MV-4-11 (cell line): Measurements from ENCODE around the gene TMEM145.
A peak's percentile ranks its signal among the peaks of the same experiment; 100 is the strongest.
"Not testable (repeated sequence)": the region's sequence is repeated elsewhere in the genome, so short reads cannot be mapped to it uniquely, and the experiment has no call there.

Source experiments
- DNase-seq: peaks from one replicate; lab custom pipeline; 2025; lab: John Stamatoyannopoulos, UW

The TMEM145 gene

DNA sequence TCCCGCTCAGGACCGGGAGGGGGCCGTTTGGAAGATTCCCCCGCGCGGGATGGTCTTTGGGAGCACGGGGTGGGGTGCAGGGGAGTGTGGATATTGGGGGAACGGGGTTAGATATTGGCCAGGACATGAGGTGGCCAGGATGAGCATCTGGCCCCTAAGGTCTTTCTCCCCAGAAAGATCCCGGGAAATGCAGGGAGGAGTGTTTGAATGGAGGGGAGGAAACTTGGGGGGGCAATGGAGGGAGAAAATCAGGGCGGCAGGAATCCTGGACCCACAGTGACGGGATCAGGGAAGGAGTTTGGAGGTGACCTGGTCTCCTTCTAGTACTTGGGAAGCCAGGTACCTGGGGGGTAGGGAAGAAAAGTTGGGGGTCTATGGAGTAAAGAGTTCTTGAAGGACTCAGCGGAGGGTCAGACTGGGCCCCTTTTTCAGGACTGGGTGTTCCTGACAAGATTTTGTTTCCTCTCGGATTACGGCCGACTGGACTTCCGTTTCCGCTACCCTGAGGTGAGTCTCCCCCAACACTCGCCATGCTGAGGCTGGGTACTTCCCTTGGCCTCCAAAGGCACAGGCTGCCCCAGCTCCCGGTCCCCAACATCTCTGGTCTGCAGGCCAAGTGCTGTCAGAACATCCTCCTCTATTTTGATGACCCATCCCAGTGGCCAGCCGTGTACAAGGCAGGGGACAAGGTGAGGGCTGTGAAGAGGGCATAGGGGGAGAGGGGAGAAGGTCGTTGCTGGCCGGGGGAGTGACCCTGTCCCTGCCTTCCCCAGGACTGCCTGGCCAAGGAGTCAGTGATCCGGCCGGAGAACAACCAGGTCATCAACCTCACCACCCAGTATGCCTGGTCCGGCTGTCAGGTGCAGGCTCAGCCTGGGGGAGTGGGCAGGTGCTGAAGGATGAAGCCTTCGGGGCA is 989 bp downstream of the TMEM145 start:
- DNase-seq: no peak

GRCh38 chr19:42315024-42315423 is 1.9 kb downstream of the TMEM145 start:
- no peak for DNase-seq

DNA sequence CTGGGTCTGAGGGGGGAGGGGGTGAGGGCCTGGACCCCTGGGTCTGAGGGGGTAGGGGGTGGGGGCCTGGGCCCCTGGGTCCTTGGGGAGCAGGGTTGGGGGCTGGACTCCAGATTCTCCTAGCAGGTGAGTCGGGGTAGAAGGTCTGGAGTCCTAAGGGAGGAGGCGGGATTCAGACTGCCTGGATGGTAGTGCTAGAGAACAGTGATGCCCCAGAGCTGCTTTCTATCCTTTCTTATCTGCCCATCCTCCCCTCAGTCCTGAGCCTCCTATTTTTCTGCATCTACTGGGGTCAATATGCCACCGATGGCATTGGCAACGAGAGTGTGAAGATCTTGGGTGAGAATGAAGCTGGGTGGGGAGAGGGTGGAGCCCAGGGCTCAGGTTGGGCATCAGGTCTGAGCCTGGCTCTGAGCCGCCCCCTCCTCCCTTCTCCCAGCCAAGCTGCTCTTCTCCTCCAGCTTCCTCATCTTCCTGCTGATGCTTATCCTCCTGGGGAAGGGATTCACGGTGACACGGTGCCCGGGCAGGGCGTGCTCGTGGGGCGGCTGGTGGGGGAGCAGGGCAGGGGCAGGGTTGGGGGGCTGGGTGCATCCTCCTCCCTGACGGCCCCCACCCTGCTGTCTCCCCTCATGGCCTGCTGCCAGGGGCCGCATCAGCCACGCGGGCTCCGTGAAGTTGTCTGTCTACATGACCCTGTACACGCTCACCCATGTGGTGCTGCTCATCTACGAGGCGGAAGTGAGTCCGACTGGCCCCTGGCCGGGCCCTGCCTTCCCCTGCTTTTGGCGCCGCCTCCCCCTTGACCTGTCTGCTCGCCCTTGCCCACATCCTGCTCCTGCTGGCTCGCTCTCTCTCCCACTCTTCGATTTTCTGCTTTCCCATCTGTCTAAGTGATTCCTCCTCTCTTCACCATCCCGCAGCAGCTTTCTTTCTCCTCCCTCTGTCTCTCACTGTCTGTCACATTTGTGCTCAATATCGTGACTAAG is 3.4 kb downstream of the TMEM145 start:
- peak; percentile 83 for DNase-seq

- no peak for DNase-seq
Measured at GRCh38 chr19:42317535-42317934, 4.4 kb downstream of the TMEM145 start.

- DNase-seq: no peak
Measured at GRCh38 chr19:42322305-42322704, 9.2 kb downstream of the TMEM145 start.

GRCh38 chr19:42323473-42323851 is 10.4 kb downstream of the TMEM145 start:
- no peak for DNase-seq

- DNase-seq: no peak
Measured at GRCh38 chr19:42323852-42324654, 10.9 kb downstream of the TMEM145 start.

DNA sequence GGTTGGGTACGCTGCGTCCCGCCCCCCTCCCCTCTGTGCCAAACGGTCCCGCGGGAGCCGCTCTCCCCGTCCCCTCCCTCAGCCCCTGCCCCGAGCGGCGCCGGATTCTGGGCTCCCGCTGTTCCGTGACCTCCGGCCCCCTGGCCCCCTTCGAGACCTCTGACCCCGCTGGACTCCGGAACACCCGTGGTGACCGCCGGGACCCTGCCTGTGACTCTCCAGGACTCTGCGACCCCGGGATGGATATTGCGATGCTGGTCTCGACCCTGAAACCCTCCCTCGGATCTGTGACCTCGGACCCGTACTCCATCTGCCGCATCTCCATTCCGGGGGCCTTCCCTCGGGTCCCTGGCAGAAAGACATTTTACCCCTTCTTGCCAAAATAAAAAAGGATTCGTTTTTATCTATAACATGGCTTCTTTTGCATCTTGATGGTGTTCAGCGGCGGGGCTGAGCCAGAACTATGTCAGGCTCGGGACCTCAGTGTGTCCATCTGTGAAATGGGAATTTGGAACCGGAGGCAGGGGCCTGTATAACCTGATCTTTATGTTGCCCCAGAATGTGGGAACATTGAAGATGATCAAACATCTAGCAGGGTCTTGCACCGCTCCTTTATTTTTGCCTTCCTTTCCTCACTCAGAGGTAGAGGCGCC is 11.7 kb downstream of the TMEM145 start:
- no peak for DNase-seq

- peak; percentile 100 for DNase-seq
Measured at GRCh38 chr19:42325308-42325895, 12.3 kb downstream of the TMEM145 start, which contains the start of gene MEGF8. MEGF8 (plus strand) TSS chr19:42325635; CDS start chr19:42326244, 609 bp downstream.

- DNase-seq: peak; percentile 49
Measured at GRCh38 chr19:42325896-42326771, 13.0 kb downstream of the TMEM145 start.

GRCh38 chr19:42326969-42327368 is 13.9 kb downstream of the TMEM145 start:
- DNase-seq: no peak

GRCh38 chr19:42327381-42327780 is 14.3 kb downstream of the TMEM145 start:
- no peak for DNase-seq

DNA sequence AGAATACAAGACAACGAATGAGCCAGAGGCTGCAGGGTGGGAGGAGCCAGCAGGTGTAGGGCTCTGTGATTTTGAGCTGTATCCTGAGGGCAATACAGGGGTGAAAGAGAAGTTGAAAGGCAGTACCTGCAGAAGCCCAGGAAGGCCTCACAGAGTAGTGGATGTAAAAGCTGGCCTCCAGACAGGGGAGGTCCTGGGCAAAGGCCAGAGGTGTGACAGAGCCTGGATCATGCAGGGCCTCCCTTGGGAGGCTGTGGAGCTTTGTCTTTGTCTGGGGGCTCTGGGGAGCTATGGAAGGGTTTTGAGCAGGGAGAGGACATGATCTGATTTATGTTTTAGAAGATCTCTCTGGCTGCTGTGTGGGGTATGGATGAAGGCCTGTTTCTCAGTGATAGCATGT is 15.0 kb downstream of the TMEM145 start:
- DNase-seq: no peak

DNA sequence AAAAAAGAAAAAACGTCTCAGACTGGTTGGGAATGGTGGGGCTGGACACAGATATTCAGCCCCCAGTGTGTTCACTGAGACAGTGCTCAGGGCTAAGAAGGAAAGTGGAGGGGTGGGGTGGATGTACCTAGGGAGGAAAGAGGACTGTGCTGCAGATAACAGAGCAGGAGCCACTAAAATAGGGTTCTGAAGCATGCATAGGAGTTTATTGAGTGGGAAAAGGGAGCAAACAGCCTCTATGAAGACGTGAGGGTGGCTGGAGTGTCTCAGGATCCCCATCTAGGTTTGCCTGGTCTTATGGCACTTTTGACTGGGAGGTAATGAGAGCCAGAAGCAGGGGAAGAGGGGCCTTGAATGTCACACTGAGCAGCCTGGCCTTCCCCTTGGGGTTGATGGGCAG is 15.7 kb downstream of the TMEM145 start:
- DNase-seq: no peak

DNA sequence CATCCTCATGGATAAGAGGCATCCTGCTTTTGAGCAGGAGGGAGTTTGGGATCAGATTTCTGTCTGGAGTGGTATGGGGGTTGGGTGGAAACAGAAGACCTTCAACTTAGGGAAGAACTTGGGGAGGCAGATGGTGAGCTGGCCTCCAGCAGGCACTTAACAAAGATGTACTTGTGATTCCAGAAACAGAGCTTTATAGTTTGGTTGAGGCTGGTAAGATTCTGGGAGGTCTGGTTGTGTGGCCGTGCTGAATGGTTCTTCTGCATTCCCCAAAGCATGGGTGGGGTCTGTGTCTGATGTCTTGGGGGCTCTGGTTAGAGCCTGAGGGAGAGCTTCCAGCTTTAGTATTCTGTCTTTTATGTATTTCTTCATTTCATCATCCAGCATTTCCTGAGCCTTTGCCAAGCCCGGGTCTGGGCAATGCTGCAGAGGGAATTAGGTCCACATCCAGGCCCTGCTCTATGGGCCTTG is 17.2 kb downstream of the TMEM145 start:
- no peak for DNase-seq

DNA sequence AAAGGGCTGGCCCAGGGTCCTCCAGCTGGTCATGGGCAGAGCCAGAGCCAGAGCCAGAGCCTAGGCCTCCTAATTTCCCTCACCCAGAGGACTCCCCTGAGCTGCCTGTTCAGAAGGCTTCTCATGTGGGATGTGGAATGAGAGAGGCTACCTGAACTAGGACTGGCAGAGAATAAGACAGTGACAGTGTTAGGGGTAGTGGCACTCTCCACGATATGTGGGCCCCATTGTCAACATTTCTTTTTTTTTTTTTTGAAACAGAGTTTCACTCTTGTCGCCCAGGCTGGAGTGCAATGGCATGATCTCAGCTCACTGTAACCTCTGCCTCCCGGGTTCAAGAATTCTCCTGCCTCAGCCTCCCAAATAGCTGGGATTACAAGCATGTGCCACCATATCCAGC is 18.2 kb downstream of the TMEM145 start:
- not testable (repeated sequence) for DNase-seq

DNA sequence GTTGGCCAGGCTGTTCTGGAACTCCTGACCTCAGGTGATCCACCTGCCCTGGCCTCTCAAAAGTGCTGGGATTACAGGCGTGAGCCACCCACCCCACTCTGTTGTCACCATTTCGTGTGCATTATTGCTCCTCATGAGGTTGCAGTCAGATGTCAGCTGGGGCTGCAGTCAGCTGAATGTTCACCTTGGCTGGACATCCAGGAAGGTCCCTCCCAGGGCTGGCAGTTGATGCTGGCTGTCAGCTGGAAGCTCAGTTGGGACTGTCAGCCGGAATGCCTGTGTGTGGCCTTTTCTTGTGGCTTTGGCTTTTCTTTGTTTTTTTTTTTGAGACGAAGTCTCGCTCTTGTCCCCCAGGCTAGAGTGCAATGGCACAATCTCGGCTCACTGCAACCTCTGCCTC is 18.9 kb downstream of the TMEM145 start:
- DNase-seq: no peak

DNA sequence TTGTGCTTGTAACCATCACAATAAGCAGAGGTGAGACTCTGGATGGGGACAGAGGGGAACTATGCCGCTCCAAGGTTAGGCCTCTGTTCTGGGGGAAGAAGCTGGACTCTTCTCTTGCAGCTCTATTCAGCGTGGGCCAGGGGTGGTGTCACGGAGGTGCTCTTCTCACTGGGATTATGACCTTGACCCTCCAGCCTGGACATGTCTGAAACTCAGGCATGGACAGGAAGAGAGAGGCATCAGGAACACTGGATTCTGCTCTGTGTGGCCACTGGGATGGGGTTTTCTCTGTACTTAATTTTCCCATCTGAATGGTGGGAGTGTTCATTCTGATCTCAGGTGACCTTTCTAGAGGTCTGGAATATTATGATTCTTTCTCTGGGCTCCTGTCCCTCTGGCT is 19.9 kb downstream of the TMEM145 start:
- DNase-seq: no peak

DNA sequence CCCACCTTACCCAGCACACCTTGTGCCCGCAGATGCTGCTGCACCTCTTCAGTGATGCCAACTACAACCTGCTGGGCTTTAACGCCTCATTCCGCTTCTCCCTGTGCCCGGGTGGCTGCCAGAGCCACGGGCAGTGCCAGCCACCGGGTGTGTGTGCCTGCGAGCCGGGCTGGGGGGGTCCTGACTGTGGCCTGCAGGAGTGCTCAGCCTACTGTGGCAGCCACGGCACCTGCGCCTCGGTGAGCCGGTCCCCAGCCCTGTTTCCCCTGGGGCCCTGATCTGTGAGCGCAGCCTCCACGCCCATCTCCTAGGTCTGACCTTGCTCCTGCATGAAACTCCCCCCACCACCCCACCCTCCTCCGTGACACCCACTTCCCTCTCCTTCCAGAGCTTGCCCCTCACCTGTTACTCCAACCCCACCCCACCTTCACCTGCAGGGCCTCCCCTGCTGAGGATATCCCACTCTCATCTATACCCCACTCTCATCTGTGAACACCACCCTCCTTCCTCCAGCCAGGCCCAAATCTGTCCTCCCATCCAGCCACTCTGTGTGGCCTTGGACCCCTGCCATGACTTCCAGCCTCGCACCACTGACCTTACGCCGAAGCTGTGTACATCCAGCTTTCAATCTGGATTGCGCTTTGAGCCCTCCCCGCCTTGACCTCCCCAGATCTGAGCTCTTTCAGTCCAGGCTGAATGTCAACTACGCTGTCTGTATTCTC is 21.0 kb downstream of the TMEM145 start:
- DNase-seq: no peak
